GM23338 (cell line): ENCODE data around the gene WNT5A. TPM values are rescaled to one million over a fixed set of nuclear protein-coding genes. Genes with fewer than 3 reads are reported as not detected.

Experiments used
- ATAC-seq: fragments of 200-7000 bp; cut with Tn5 transposase; 3 replicates; pipeline ENCODE4 v1.9.1; 2020
- DNase-seq: peaks from one replicate; pipeline ENCODE4 v3.0.0-alpha.2; 2015; ENCODE audit warnings: low spot score
- H2AFZ ChIP-seq: fragments of 200-600 bp; sonication (generic); 2 replicates; pipeline ENCODE4 v1.8.0; 2016; ENCODE audit warnings: antibody characterized with exemption, mild to moderate bottlenecking, moderate library complexity
- H3F3A ChIP-seq: fragments of 200-600 bp; sonication (generic); replicated peaks from 2 replicates; pipeline ENCODE4 v1.8.0; 2017; ENCODE audit warnings: antibody characterized with exemption, mixed run types, low read depth
- H3K27ac ChIP-seq: fragments of 200-600 bp; sonication (generic); 2 replicates; pipeline ENCODE4 v1.6.1; 2016; ENCODE audit warnings: low read depth
- H3K27me3 ChIP-seq: fragments of 200-600 bp; sonication (generic); 2 replicates; pipeline ENCODE4 v1.8.0; 2016; ENCODE audit warnings: mild to moderate bottlenecking, mixed run types, moderate library complexity; ENCODE audit not compliant: insufficient read depth
- H3K36me3 ChIP-seq: fragments of 200-600 bp; sonication (generic); 2 replicates; pipeline ENCODE4 v1.8.0; 2016; ENCODE audit warnings: mild to moderate bottlenecking; ENCODE audit not compliant: insufficient read depth
- H3K4me1 ChIP-seq: fragments of 200-600 bp; sonication (generic); 2 replicates; pipeline ENCODE4 v1.8.0; 2016; ENCODE audit warnings: mild to moderate bottlenecking, moderate library complexity; ENCODE audit not compliant: insufficient read depth
- H3K4me2 ChIP-seq: fragments of 200-600 bp; sonication (generic); 2 replicates; pipeline ENCODE4 v1.7.1; 2017; ENCODE audit warnings: mixed run types
- H3K4me3 ChIP-seq: fragments of 200-600 bp; sonication (generic); 2 replicates; pipeline ENCODE4 v1.6.1; 2016; ENCODE audit warnings: mixed run types
- H3K79me2 ChIP-seq: fragments of 200-600 bp; sonication (generic); replicated peaks from 2 replicates; pipeline ENCODE4 v1.8.0; 2017; ENCODE audit warnings: mild to moderate bottlenecking; ENCODE audit not compliant: insufficient read depth
- H3K9me2 ChIP-seq: fragments of 200-600 bp; sonication (generic); 2 replicates; pipeline ENCODE4 v1.8.0; 2017; ENCODE audit not compliant: insufficient read depth
- H4K20me1 ChIP-seq: fragments of 200-600 bp; sonication (generic); replicated peaks from 2 replicates; pipeline ENCODE4 v1.8.0; 2017; ENCODE audit warnings: mild to moderate bottlenecking; ENCODE audit not compliant: insufficient read depth
- H3K27ac Mint-ChIP-seq: 2 replicates; pipeline ENCODE4 v1.8.0; 2020; ENCODE audit warnings: inconsistent platforms, mild to moderate bottlenecking, moderate library complexity, mixed read lengths
- H3K27me3 Mint-ChIP-seq: 3 replicates; pipeline ENCODE4 v1.8.0; 2022; ENCODE audit warnings: low read depth, mild to moderate bottlenecking, moderate library complexity, mixed read lengths, inconsistent platforms; ENCODE audit not compliant: insufficient read depth, poor library complexity
- H3K36me3 Mint-ChIP-seq: 3 replicates; pipeline ENCODE4 v1.8.0; 2021; ENCODE audit warnings: low read depth, mild to moderate bottlenecking, inconsistent platforms, moderate library complexity, mixed read lengths
- H3K4me1 Mint-ChIP-seq: 3 replicates; pipeline ENCODE4 v1.8.0; 2020; ENCODE audit warnings: mild to moderate bottlenecking, inconsistent platforms, mixed read lengths
- H3K4me3 Mint-ChIP-seq: 3 replicates; pipeline ENCODE4 v1.8.0; 2021; ENCODE audit warnings: moderate library complexity, mild to moderate bottlenecking, inconsistent platforms, mixed read lengths
- H3K9me3 Mint-ChIP-seq: 3 replicates; pipeline ENCODE4 v1.8.0; 2020; ENCODE audit warnings: moderate library complexity, mild to moderate bottlenecking, inconsistent platforms, mixed read lengths
- CREB1 ChIP-seq: fragments of 250-450 bp; sonication (Bioruptor Pico); IDR thresholded peaks from 2 replicates; pipeline ENCODE4 v1.5.0; 2020; ENCODE audit warnings: low read depth, mild to moderate bottlenecking, moderate library complexity
- CTCF ChIP-seq, 2 experiments: fragments of 200-600 bp in 1 of 2; sonication (generic) in 1 of 2; conservative IDR thresholded peaks; 2 replicates each; pipeline versions ENCODE4 v1.5.1 to v1.6.1; 2016 to 2017; ENCODE audit warnings: antibody characterized with exemption in 2 of 2, low read depth in 2 of 2, mild to moderate bottlenecking in 2 of 2, moderate library complexity in 1 of 2
- EZH2phosphoT487 ChIP-seq: fragments of 200-600 bp; sonication (generic); IDR thresholded peaks from one replicate; pipeline ENCODE4 v1.8.1; 2018; ENCODE audit warnings: antibody characterized with exemption; ENCODE audit not compliant: unreplicated experiment
- JUNB ChIP-seq: IDR thresholded peaks from one replicate; pipeline ENCODE4 v1.6.1; 2016; ENCODE audit warnings: antibody characterized with exemption; ENCODE audit not compliant: unreplicated experiment
- REST ChIP-seq: IDR thresholded peaks from one replicate; pipeline ENCODE4 v1.6.1; 2018; ENCODE audit warnings: antibody characterized with exemption; ENCODE audit not compliant: unreplicated experiment
- ZNF114 ChIP-seq: fragments of 250-450 bp; sonication (Bioruptor Pico); IDR thresholded peaks from 2 replicates; pipeline ENCODE4 v1.5.0; 2020; ENCODE audit warnings: mild to moderate bottlenecking, moderate library complexity
- polyA plus RNA-seq: library from polyadenylated mRNA; unstranded; fragments of >200 nt; fragmentation: Nextera tagmentation; extraction: Ambion mirVana; gene quantifications from 2 replicates; pipeline ENCODE4 v1.2.1, GENCODE V29; 2016
- total RNA-seq: library from RNA; depleted of rRNA; stranded (reverse); fragments of >200 nt; shearing (Covaris generic); gene quantifications from 2 replicates; pipeline ENCODE4 v1.2.3, GENCODE V29; 2014

The WNT5A gene
- total and polyA plus RNA-seq, 2 experiments from 2014 or later: 0.53 to 4.0 TPM

- H3F3A ChIP-seq: no peaks in the 10 kb centered on the region
- ATAC-seq: no peak
- H3K27me3 ChIP-seq: no peaks in the 10 kb centered on the region
Measured at GRCh38 chr3:55423782-55424181, 63.3 kb downstream of the WNT5A start.

More at GRCh38 chr3:55423782-55424181, 63.3 kb downstream of the WNT5A start:
- Histone ChIP-seq H3K27ac (no peak overlapping the region), H3K4me1 (no peaks in the 10 kb centered on the region), H3K79me2 (no peaks in the 10 kb centered on the region), H3K4me3 (no peak overlapping the region), H3K4me2 (no peak overlapping the region), H2AFZ (no peak overlapping the region), H4K20me1 (no peaks in the 10 kb centered on the region), H3K9me2 (no peaks in the 10 kb centered on the region), H3K36me3 (no peaks in the 10 kb centered on the region)
- Mint-ChIP-seq H3K4me1 (no peaks in the 10 kb centered on the region), H3K9me3 (no peaks in the 10 kb centered on the region; the same call in 2 of the 3 replicates), H3K4me3 (no peak overlapping the region), H3K27me3 (no peaks in the 10 kb centered on the region), H3K27ac (no peak overlapping the region), H3K36me3 (no peaks in the 10 kb centered on the region)
- no peak for TF ChIP-seq CTCF (conservative IDR thresholded peaks at IDR 0.05; ENCODE audit: low read depth in 2 of 2)
- no peak for TF ChIP-seq JUNB
- TF ChIP-seq CREB1 (CRISPR knock-in tag): no peak
- TF ChIP-seq EZH2phosphoT487: no peak
- no peak for TF ChIP-seq ZNF114 (CRISPR knock-in tag)
- TF ChIP-seq REST: no peak
- DNase-seq: no peak
